Measurements from ENCODE around the gene FBXL2. TPM values are rescaled to one million over a fixed set of nuclear protein-coding genes. Genes with fewer than 3 reads are reported as not detected.

Gene FBXL2
- total RNA-seq, 4 donors from 2014 or later = 0.76 to 6.0 (median 3.0) TPM

DNA sequence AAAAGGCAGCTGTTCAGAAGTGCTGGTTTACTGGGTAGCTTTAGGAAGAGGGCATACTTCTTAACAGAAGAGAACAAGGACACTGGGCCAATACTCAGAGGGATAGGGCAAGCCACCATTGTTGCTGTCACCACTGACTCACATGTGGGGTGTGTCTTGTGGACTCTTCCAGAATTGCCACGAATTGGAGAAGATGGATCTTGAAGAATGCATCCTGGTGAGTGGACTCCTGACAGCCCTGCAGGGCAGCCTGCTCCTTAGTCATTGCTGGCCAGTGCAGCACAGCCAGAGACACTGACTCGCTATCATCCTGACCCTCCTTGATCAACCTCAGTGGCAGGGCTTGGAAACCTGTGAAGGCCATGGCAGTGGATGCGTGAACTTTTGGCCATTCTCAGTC is 100.7 kb downstream of the FBXL2 start:
- intact Hi-C loops (cut with DNase I; ENCODE audit: low total_unique reads) = loop anchor here (10.0 kb wide), 1 partner anchor 253 kb away; no protein-coding TSS in a partner anchor
- TF ChIP-seq, protein P1, sequence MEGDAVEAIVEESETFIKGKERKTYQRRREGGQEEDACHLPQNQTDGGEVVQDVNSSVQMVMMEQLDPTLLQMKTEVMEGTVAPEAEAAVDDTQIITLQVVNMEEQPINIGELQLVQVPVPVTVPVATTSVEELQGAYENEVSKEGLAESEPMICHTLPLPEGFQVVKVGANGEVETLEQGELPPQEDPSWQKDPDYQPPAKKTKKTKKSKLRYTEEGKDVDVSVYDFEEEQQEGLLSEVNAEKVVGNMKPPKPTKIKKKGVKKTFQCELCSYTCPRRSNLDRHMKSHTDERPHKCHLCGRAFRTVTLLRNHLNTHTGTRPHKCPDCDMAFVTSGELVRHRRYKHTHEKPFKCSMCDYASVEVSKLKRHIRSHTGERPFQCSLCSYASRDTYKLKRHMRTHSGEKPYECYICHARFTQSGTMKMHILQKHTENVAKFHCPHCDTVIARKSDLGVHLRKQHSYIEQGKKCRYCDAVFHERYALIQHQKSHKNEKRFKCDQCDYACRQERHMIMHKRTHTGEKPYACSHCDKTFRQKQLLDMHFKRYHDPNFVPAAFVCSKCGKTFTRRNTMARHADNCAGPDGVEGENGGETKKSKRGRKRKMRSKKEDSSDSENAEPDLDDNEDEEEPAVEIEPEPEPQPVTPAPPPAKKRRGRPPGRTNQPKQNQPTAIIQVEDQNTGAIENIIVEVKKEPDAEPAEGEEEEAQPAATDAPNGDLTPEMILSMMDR (IDR thresholded peaks at IDR 0.05) = no peak
- TF ChIP-seq POLR2A (IDR thresholded peaks at IDR 0.05) = no peak
- no peak for DNase-seq (ENCODE audit: low spot score in 2 of 2)
- 79 to 82% methylated on average over 3 of the region's 3 CpGs for WGBS, 2 donors
- no peak overlapping the region for H3K4me3 ChIP-seq (ENCODE audit: low read depth, poor library complexity, severe bottlenecking)

- intact Hi-C loops (cut with DNase I; ENCODE audit: low total_unique reads) = no loop called here
- DNase-seq (ENCODE audit: low spot score in 2 of 2) = no peak
- TF ChIP-seq, protein P1 (IDR thresholded peaks at IDR 0.05) = no peak
- no peak for TF ChIP-seq POLR2A (IDR thresholded peaks at IDR 0.05)
- WGBS, 2 donors = 96 to 97% methylated on average over 3 of the region's 3 CpGs
- no peak overlapping the region for H3K4me3 ChIP-seq (ENCODE audit: low read depth, poor library complexity, severe bottlenecking)
These were observed 103.4 kb downstream of the FBXL2 start for GRCh38 chr3:33380653-33381052.

DNA sequence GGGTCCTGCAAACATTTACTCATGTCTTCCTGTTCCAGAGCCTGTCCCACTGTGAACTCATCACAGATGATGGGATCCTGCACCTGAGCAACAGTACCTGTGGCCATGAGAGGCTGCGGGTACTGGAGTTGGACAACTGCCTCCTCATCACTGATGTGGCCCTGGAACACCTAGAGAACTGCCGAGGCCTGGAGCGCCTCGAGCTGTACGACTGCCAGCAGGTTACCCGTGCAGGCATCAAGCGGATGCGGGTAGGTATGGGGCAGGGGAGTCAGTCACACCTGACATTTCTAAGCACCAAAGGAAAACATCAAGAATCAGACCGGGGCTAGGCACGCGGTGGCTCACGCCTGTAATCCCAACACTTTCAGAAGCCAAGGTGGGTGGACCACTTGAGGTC is 106.7 kb downstream of the FBXL2 start:
- intact Hi-C loops (cut with DNase I; ENCODE audit: low total_unique reads) = no loop called here
- TF ChIP-seq, protein P1 (IDR thresholded peaks at IDR 0.05) = no peak
- no peak for TF ChIP-seq POLR2A (IDR thresholded peaks at IDR 0.05)
- H3K4me3 ChIP-seq (ENCODE audit: low read depth, poor library complexity, severe bottlenecking) = no peak overlapping the region
- WGBS, 2 donors = 94 to 98% methylated on average over 12 of the region's 12 CpGs
- no peak for DNase-seq (ENCODE audit: low spot score in 2 of 2)

DNA sequence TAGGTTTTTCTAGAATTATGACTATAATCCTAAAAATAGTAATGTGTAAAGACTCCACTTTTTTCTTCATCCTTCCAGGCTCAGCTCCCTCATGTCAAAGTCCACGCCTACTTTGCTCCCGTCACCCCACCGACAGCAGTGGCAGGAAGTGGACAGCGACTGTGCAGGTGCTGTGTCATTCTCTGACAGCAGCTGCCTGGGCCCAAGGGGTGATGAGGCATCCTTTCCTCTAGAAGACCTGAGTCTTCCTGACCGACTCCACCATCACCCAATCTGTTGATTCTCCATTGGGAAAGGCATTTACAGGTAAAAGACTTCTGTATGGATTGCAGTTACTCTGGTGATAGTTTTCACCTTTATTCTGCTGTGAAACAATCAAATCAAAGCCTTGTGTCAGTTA is 108.2 kb downstream of the FBXL2 start:
- H3K4me3 ChIP-seq (ENCODE audit: low read depth, poor library complexity, severe bottlenecking) = no peak overlapping the region
- TF ChIP-seq, protein P1 (IDR thresholded peaks at IDR 0.05) = no peak
- TF ChIP-seq POLR2A (IDR thresholded peaks at IDR 0.05) = no peak
- no peak for DNase-seq (ENCODE audit: low spot score in 2 of 2)
- intact Hi-C loops (cut with DNase I; ENCODE audit: low total_unique reads) = no loop called here
- WGBS, 2 donors = 82 to 83% methylated on average over 5 of the region's 5 CpGs

DNA sequence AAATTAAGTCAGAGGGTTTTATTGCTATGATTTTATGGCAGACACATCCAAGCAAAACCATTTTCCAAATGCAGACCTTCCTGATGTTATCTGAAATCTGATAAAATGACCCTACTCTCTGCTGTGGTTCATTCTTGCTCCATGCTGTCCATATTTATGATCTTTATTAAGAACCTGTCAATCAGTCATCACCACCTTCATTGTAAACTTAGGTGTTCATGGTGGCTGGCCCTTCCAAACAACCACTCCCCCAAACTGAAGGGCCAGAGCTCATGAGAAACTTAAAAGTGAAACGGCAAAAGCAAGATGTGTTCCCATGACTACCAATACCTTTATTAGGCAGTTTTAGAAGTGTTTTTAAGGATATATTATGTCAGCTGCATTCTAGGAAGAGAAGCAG is 109.4 kb downstream of the FBXL2 start:
- intact Hi-C loops (cut with DNase I; ENCODE audit: low total_unique reads) = no loop called here
- WGBS, 2 donors = 70 to 86% methylated on average over 1 of the region's 1 CpG
- TF ChIP-seq, protein P1 (IDR thresholded peaks at IDR 0.05) = no peak
- no peak for TF ChIP-seq POLR2A (IDR thresholded peaks at IDR 0.05)
- no peak for DNase-seq (ENCODE audit: low spot score in 2 of 2)
- H3K4me3 ChIP-seq (ENCODE audit: low read depth, poor library complexity, severe bottlenecking) = no peak overlapping the region

DNA sequence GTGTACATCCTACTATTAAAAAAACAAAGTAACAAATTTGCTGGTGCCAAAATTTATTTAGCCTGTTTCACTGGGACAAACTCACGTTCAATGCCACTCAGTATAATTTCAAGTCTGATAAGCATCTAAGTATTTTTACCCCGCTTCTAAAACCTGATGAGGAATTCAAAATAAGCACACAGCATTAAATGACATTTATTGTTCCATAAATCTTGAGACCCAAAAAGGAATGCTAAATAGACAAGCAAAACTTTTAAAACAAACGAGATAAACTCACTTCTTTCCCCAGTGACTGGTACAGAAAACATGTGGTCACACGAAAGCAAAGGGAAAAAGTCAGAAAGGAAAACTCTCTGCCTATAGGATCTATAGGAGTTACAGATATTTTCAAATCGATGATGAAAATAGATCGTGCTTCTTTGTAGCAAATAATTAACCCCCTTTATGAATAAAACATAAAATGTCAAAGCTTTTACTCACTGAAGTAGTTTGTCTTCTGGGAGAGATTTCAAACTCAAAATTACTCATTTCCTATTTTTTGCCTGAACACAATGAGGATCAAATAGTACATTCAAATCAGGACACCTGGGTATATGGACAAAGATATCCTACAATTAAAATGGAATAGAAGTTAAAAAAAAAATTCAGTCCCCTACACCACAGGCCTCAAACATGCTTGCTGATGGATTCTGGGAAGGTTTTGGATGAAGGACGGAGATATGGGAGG is 111.3 kb downstream of the FBXL2 start:
- 69 to 71% methylated on average over 7 of the region's 7 CpGs for WGBS, 2 donors
- TF ChIP-seq POLR2A (IDR thresholded peaks at IDR 0.05) = no peak
- TF ChIP-seq, protein P1 (IDR thresholded peaks at IDR 0.05) = no peak

More for the DNA sequence above, 111.3 kb downstream of the FBXL2 start:
- intact Hi-C loops (cut with DNase I; ENCODE audit: low total_unique reads) = no loop called here
- H3K4me3 ChIP-seq (ENCODE audit: low read depth, poor library complexity, severe bottlenecking) = no peak overlapping the region
- no peak for DNase-seq (ENCODE audit: low spot score in 2 of 2)
